Activated naive CD4-positive, alpha-beta T cell treated with anti-CD3 and anti-CD28 coated beads for 36 hours (primary cell): Measurements from ENCODE around the gene SDK1. TPM values are rescaled to one million over a fixed set of nuclear protein-coding genes. Genes with fewer than 3 reads are reported as not detected.

Experiments
- CTCF ChIA-PET: fragments of 350-600 bp; sonication (Branson Sonifier 250); formaldehyde crosslinking; loops from one replicate; lab custom pipeline; 2021; ENCODE audit warnings: antibody characterized with exemption; lab: Charles Lee
- DNase-seq: peaks from one replicate; pipeline ENCODE4 v3.0.0-alpha.2; 2020
- H3K27ac Mint-ChIP-seq: one replicate; pipeline ENCODE4 v1.8.0; 2021; ENCODE audit warnings: mild to moderate bottlenecking, mixed read lengths
- H3K27me3 Mint-ChIP-seq: one replicate; pipeline ENCODE4 v1.8.0; 2021; ENCODE audit warnings: low read depth, mixed read lengths
- H3K36me3 Mint-ChIP-seq: one replicate; pipeline ENCODE4 v1.8.0; 2021; ENCODE audit warnings: low read depth, mixed read lengths
- H3K4me1 Mint-ChIP-seq: one replicate; pipeline ENCODE4 v1.8.0; 2021; ENCODE audit warnings: low read depth, mixed read lengths
- H3K4me3 Mint-ChIP-seq: one replicate; pipeline ENCODE4 v1.8.0; 2021; ENCODE audit warnings: mild to moderate bottlenecking, moderate library complexity, mixed read lengths
- H3K9me3 Mint-ChIP-seq: one replicate; pipeline ENCODE4 v1.8.0; 2021; ENCODE audit warnings: mixed read lengths
- intact Hi-C: fragments of 100-400 bp; cut with micrococcal nuclease; formaldehyde crosslinking; loops from one replicate; pipeline ENCODE4 v1.15.1; 2023
- total RNA-seq, 2 experiments: library from RNA; stranded (reverse); gene quantifications; one replicate each; pipeline ENCODE4 v1.2.3, GENCODE V29; 2021

The SDK1 gene
- total RNA-seq, 2 experiments from 2014 or later: 1.3 to 2.0 TPM

- DNase-seq: no peak
- no peak overlapping the region for H3K4me3 Mint-ChIP-seq
- intact Hi-C loops: no loop called here
- H3K4me1 Mint-ChIP-seq: peaks cover 8% of the 10 kb centered on the region
- H3K36me3 Mint-ChIP-seq: no peaks in the 10 kb centered on the region
- no peaks in the 10 kb centered on the region for H3K27me3 Mint-ChIP-seq
- H3K9me3 Mint-ChIP-seq: no peaks in the 10 kb centered on the region
- CTCF ChIA-PET: no interaction called here
- H3K27ac Mint-ChIP-seq: no peak overlapping the region
Observed at GRCh38 chr7:4069268-4070095, 768.4 kb downstream of the SDK1 start.

GRCh38 chr7:4070214-4070613, 769.2 kb downstream of the SDK1 start:
- Mint-ChIP-seq H3K9me3 (no peaks in the 10 kb centered on the region), H3K4me3 (no peak overlapping the region), H3K27me3 (no peaks in the 10 kb centered on the region), H3K36me3 (no peaks in the 10 kb centered on the region), H3K4me1 (peaks cover 2% of the 10 kb centered on the region), H3K27ac (no peak overlapping the region)
- intact Hi-C loops: no loop called here
- CTCF ChIA-PET: interaction anchor here (0.6 kb wide), 1 partner anchor 167 kb away, joined by 3 read pairs; no protein-coding TSS in a partner anchor
- no peak for DNase-seq

GRCh38 chr7:4071370-4072058, 770.5 kb downstream of the SDK1 start:
- CTCF ChIA-PET: no interaction called here
- intact Hi-C loops: no loop called here
- Mint-ChIP-seq H3K27me3 (no peaks in the 10 kb centered on the region), H3K4me3 (no peak overlapping the region), H3K4me1 (no peaks in the 10 kb centered on the region), H3K36me3 (no peaks in the 10 kb centered on the region), H3K27ac (no peak overlapping the region), H3K9me3 (no peaks in the 10 kb centered on the region)
- DNase-seq: no peak

- no peak for DNase-seq
- Mint-ChIP-seq H3K9me3 (no peaks in the 10 kb centered on the region), H3K27ac (no peak overlapping the region), H3K36me3 (no peaks in the 10 kb centered on the region), H3K4me3 (no peak overlapping the region), H3K4me1 (no peaks in the 10 kb centered on the region), H3K27me3 (no peaks in the 10 kb centered on the region)
- CTCF ChIA-PET: no interaction called here
- intact Hi-C loops: no loop called here
Observed at GRCh38 chr7:4072161-4072925, 771.3 kb downstream of the SDK1 start.

- Mint-ChIP-seq H3K9me3 (no peaks in the 10 kb centered on the region), H3K27me3 (no peaks in the 10 kb centered on the region), H3K4me3 (no peak overlapping the region), H3K4me1 (no peaks in the 10 kb centered on the region), H3K27ac (no peak overlapping the region), H3K36me3 (no peaks in the 10 kb centered on the region)
- CTCF ChIA-PET: no interaction called here
- no peak for DNase-seq
- intact Hi-C loops: no loop called here
Observed at GRCh38 chr7:4073052-4073451, 772.0 kb downstream of the SDK1 start.

- no peak for DNase-seq
- intact Hi-C loops: no loop called here
- Mint-ChIP-seq H3K4me1 (no peaks in the 10 kb centered on the region), H3K27me3 (no peaks in the 10 kb centered on the region), H3K27ac (no peak overlapping the region), H3K36me3 (no peaks in the 10 kb centered on the region), H3K9me3 (no peaks in the 10 kb centered on the region), H3K4me3 (no peak overlapping the region)
- CTCF ChIA-PET: no interaction called here
Observed at GRCh38 chr7:4073750-4074149, 772.7 kb downstream of the SDK1 start.

GRCh38 chr7:4074407-4074806, 773.4 kb downstream of the SDK1 start:
- intact Hi-C loops: no loop called here
- H3K9me3 Mint-ChIP-seq: no peaks in the 10 kb centered on the region
- H3K4me1 Mint-ChIP-seq: no peaks in the 10 kb centered on the region
- H3K27me3 Mint-ChIP-seq: no peaks in the 10 kb centered on the region
- no peak overlapping the region for H3K27ac Mint-ChIP-seq
- no peaks in the 10 kb centered on the region for H3K36me3 Mint-ChIP-seq
- CTCF ChIA-PET: no interaction called here
- no peak for DNase-seq
- H3K4me3 Mint-ChIP-seq: no peak overlapping the region

- Mint-ChIP-seq H3K27ac (no peak overlapping the region), H3K36me3 (no peaks in the 10 kb centered on the region), H3K9me3 (no peaks in the 10 kb centered on the region), H3K27me3 (no peaks in the 10 kb centered on the region), H3K4me3 (no peak overlapping the region), H3K4me1 (no peaks in the 10 kb centered on the region)
- CTCF ChIA-PET: no interaction called here
- no peak for DNase-seq
- intact Hi-C loops: no loop called here
Observed at GRCh38 chr7:4074994-4075393, 773.9 kb downstream of the SDK1 start.

- Mint-ChIP-seq H3K36me3 (no peaks in the 10 kb centered on the region), H3K4me3 (no peak overlapping the region), H3K9me3 (no peaks in the 10 kb centered on the region), H3K4me1 (no peaks in the 10 kb centered on the region), H3K27ac (no peak overlapping the region), H3K27me3 (no peaks in the 10 kb centered on the region)
- intact Hi-C loops: no loop called here
- CTCF ChIA-PET: no interaction called here
- DNase-seq: no peak
Observed at GRCh38 chr7:4076701-4077294, 775.7 kb downstream of the SDK1 start.

GRCh38 chr7:4077980-4078379, 776.9 kb downstream of the SDK1 start:
- H3K36me3 Mint-ChIP-seq: no peaks in the 10 kb centered on the region
- no peak overlapping the region for H3K4me3 Mint-ChIP-seq
- DNase-seq: no peak
- intact Hi-C loops: no loop called here
- H3K4me1 Mint-ChIP-seq: no peaks in the 10 kb centered on the region
- no peak overlapping the region for H3K27ac Mint-ChIP-seq
- CTCF ChIA-PET: no interaction called here
- H3K9me3 Mint-ChIP-seq: no peaks in the 10 kb centered on the region
- no peaks in the 10 kb centered on the region for H3K27me3 Mint-ChIP-seq

- Mint-ChIP-seq H3K4me1 (no peaks in the 10 kb centered on the region), H3K36me3 (no peaks in the 10 kb centered on the region), H3K9me3 (no peaks in the 10 kb centered on the region), H3K27ac (no peak overlapping the region), H3K27me3 (no peaks in the 10 kb centered on the region), H3K4me3 (no peak overlapping the region)
- CTCF ChIA-PET: no interaction called here
- no peak for DNase-seq
- intact Hi-C loops: no loop called here
Observed at GRCh38 chr7:4078580-4078979, 777.5 kb downstream of the SDK1 start.

- intact Hi-C loops: no loop called here
- Mint-ChIP-seq H3K4me3 (no peak overlapping the region), H3K9me3 (no peaks in the 10 kb centered on the region), H3K27me3 (no peaks in the 10 kb centered on the region), H3K27ac (no peak overlapping the region), H3K4me1 (no peaks in the 10 kb centered on the region), H3K36me3 (no peaks in the 10 kb centered on the region)
- CTCF ChIA-PET: no interaction called here
- no peak for DNase-seq
Observed at GRCh38 chr7:4079366-4079765, 778.3 kb downstream of the SDK1 start.
